Activated CD8-positive, alpha-beta T cell treated with anti-CD3 and anti-CD28 coated beads, Interleukin-2, amount 10 ng/mL, durations not matched to agents 7 days and 5 days (primary cell): Measurements from ENCODE around the gene B4GAT1. TPM values are rescaled to one million over a fixed set of nuclear protein-coding genes. Genes with fewer than 3 reads are reported as not detected.

Source experiments
- ATAC-seq: fragments of 150-1000 bp; cut with Tn5 transposase; one replicate; pipeline ENCODE4 v1.10.0; 2021; ENCODE audit warnings: moderate library complexity
- CTCF ChIA-PET: fragments of 350-600 bp; sonication (Branson Sonifier 250); formaldehyde crosslinking; loops from one replicate; lab custom pipeline; 2021; ENCODE audit warnings: antibody characterized with exemption; lab: Charles Lee
- POLR2A ChIA-PET: fragments of 350-600 bp; sonication (Branson Sonifier 250); formaldehyde crosslinking; loops from one replicate; lab custom pipeline; 2021; ENCODE audit warnings: antibody characterized with exemption; lab: Charles Lee
- DNase-seq: peaks from one replicate; pipeline ENCODE4 v3.0.0-alpha.2; 2020
- H3K27ac Mint-ChIP-seq: one replicate; pipeline ENCODE4 v1.8.0; 2021; ENCODE audit warnings: mild to moderate bottlenecking, mixed read lengths
- H3K27me3 Mint-ChIP-seq: one replicate; pipeline ENCODE4 v1.8.0; 2021; ENCODE audit warnings: low read depth, mixed read lengths
- H3K36me3 Mint-ChIP-seq: one replicate; pipeline ENCODE4 v1.8.0; 2021; ENCODE audit warnings: low read depth, mixed read lengths
- H3K4me1 Mint-ChIP-seq: one replicate; pipeline ENCODE4 v1.8.0; 2021; ENCODE audit warnings: low read depth, mixed read lengths
- H3K4me3 Mint-ChIP-seq: one replicate; pipeline ENCODE4 v1.8.0; 2021; ENCODE audit warnings: mild to moderate bottlenecking, mixed read lengths
- H3K9me3 Mint-ChIP-seq: one replicate; pipeline ENCODE4 v1.8.0; 2022; ENCODE audit warnings: mixed read lengths; ENCODE audit not compliant: insufficient read depth
- total RNA-seq, 2 experiments: library from RNA; stranded (reverse); gene quantifications; one replicate each; pipeline ENCODE4 v1.2.3, GENCODE V29; 2021

Gene B4GAT1
- total RNA-seq, 2 experiments from 2014 or later, result 7.6 TPM

DNA sequence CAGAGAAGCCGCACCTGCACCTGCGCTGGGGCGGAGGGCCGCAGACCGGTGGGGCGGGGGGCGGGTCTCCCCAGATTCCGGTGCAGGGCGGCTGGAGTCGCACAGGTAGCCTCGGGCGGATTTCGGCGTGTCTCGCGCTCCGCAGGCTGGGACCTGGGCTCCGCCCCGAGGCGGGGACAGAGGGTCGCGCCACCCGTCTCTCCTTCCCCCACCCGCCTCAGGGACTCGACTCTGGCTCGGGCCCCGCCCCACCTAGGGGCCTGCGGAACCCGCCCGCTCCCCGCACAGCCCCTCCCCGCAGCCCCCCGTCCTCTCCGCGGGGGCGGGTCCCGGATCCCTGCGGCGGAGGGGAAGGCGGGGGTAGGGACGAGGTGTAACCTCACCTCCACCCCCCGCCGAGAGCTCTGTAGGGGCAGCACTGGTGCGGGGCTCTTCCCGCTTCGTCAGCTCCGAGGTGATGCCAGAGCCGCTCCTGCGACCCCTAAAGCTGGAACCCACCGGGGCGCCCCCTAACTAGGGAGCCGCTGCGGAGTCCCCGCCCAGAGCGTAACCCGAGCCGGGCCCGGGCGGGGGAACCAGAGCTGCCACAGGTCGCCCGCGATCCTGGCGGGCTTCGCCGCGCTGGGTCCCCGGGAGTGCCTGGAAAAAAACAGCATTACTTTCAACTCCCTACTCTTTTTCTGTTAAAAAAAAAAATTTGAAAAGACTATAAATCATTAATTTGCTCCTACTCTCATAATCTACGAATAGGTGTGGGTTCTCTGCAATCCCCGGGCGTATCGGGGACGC, 24.4 kb upstream of the B4GAT1 start, which contains the start of gene SLC29A2:
Gene SLC29A2, minus strand, starts transcription at position 134 of the 789 bp plus-strand sequence. CDS start 169 bp downstream, outside the sequence.
- ChIA-PET POLR2A (interaction anchor here (0.6 to 2.4 kb wide), 14 partner anchors 12 to 294 kb away, joined by 3 to 10 read pairs (median 4); partner anchors contain the start of genes BRMS1, CCDC87, CCS and MRPL11), CTCF (interaction anchor here (1.0 to 4.7 kb wide), 8 partner anchors 9 to 60 kb away, joined by 3 to 37 read pairs (median 9); partner anchors contain the start of gene B4GAT1)
- peak within 1 kb of the TSS; percentile 86 for H3K4me3 Mint-ChIP-seq
- peak; percentile 91 for DNase-seq
- peaks cover 3% of the 10 kb centered on the region for H3K27me3 Mint-ChIP-seq
- no peaks in the 10 kb centered on the region for H3K9me3 Mint-ChIP-seq
- peak within 1 kb of the TSS; percentile 92 for H3K27ac Mint-ChIP-seq
- H3K36me3 Mint-ChIP-seq, result peaks cover 3% of the 10 kb centered on the region
- ATAC-seq, result peak; percentile 87
- peaks cover 27% of the 10 kb centered on the region for H3K4me1 Mint-ChIP-seq

DNA sequence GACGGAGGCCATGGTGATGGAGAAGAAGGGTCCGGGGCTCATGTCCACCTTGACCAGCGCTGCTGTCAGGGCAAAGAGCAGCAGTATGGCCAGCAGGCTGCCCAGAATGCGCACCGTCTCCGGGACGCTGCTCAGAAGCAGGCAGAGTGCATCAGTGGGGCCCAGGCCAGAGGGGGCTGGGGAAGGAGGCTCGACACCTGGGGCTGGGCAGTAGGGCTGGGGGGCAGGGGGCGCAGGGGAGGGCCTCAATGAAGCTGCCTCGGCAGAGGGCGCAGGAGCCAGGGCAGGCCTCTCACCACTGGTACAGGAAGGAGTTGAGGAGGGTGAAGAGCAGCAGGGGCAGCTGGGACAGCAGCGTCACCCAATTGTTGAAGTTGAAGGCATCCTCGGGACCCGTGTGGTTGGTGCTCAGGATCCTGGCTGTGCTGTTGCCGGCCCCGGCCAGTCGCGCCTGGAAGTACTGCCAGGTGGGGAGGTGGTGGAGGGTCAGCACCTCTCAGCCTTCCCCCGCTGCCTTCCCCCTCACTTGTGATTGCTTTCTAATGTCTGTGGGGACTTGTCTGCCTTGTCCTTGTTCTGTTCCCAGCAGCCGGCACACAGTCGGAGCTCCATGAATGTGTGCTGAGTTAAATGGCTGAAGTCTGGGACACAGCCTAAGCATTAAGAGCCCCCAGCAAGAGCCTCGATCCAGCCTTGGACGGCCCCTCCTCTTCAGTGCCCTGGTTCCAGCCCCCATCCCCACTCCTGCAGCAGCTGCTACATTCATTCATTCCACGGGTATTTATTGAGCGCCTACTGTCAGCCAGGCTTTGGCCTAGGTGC, 21.9 kb upstream of the B4GAT1 start:
- DNase-seq (no peak), ATAC-seq (no peak)
- ChIA-PET POLR2A (interaction anchor here (0.6 kb wide), 1 partner anchor 24 kb away, joined by 3 read pairs; the partner anchor contains the start of gene BRMS1), CTCF (interaction anchor here (3.5 to 4.7 kb wide), 2 partner anchors 20 to 58 kb away, joined by 28 to 37 read pairs; no protein-coding TSS in a partner anchor)
- Mint-ChIP-seq H3K27ac (peak overlapping the region; percentile 67), H3K4me1 (peaks cover 27% of the 10 kb centered on the region), H3K9me3 (no peaks in the 10 kb centered on the region), H3K4me3 (peak overlapping the region; percentile 51), H3K36me3 (peaks cover 3% of the 10 kb centered on the region), H3K27me3 (no peaks in the 10 kb centered on the region)

GRCh38 chr11:66368484-66368883, 21.1 kb upstream of the B4GAT1 start:
- POLR2A ChIA-PET, result interaction anchor here (0.6 kb wide), 1 partner anchor 12 kb away, joined by 3 read pairs; no protein-coding TSS in a partner anchor
- CTCF ChIA-PET, result interaction anchor here (4.7 kb wide), 1 partner anchor 57 kb away, joined by 37 read pairs; no protein-coding TSS in a partner anchor
- Mint-ChIP-seq H3K4me1 (peaks cover 25% of the 10 kb centered on the region), H3K27ac (no peak overlapping the region), H3K9me3 (no peaks in the 10 kb centered on the region), H3K4me3 (no peak overlapping the region), H3K27me3 (no peaks in the 10 kb centered on the region), H3K36me3 (peaks cover 3% of the 10 kb centered on the region)
- DNase-seq (no peak), ATAC-seq (no peak)

- H3K36me3 Mint-ChIP-seq, result peaks cover 3% of the 10 kb centered on the region
- no peaks in the 10 kb centered on the region for H3K27me3 Mint-ChIP-seq
- no peaks in the 10 kb centered on the region for H3K9me3 Mint-ChIP-seq
- ChIA-PET CTCF (interaction anchor here (2.0 kb wide), 1 partner anchor 21 kb away, joined by 7 read pairs; no protein-coding TSS in a partner anchor), POLR2A (interaction anchor here (0.6 kb wide), 1 partner anchor 11 kb away, joined by 3 read pairs; no protein-coding TSS in a partner anchor)
- no peak for DNase-seq
- H3K27ac Mint-ChIP-seq, result no peak overlapping the region
- no peak for ATAC-seq
- H3K4me3 Mint-ChIP-seq, result no peak overlapping the region
- H3K4me1 Mint-ChIP-seq, result peaks cover 19% of the 10 kb centered on the region
Observed at GRCh38 chr11:66367561-66368312, 20.3 kb upstream of the B4GAT1 start.

- Mint-ChIP-seq H3K9me3 (no peaks in the 10 kb centered on the region), H3K27ac (no peak overlapping the region), H3K4me3 (no peak overlapping the region), H3K36me3 (peaks cover 3% of the 10 kb centered on the region), H3K27me3 (no peaks in the 10 kb centered on the region), H3K4me1 (peaks cover 13% of the 10 kb centered on the region)
- ATAC-seq (no peak), DNase-seq (no peak)
- ChIA-PET POLR2A (no interaction called here), CTCF (interaction anchor here (1.1 to 2.6 kb wide), 3 partner anchors 18 to 22 kb away, joined by 3 to 9 read pairs (median 7); no protein-coding TSS in a partner anchor)
Observed at GRCh38 chr11:66366844-66367477, 19.5 kb upstream of the B4GAT1 start.

DNA sequence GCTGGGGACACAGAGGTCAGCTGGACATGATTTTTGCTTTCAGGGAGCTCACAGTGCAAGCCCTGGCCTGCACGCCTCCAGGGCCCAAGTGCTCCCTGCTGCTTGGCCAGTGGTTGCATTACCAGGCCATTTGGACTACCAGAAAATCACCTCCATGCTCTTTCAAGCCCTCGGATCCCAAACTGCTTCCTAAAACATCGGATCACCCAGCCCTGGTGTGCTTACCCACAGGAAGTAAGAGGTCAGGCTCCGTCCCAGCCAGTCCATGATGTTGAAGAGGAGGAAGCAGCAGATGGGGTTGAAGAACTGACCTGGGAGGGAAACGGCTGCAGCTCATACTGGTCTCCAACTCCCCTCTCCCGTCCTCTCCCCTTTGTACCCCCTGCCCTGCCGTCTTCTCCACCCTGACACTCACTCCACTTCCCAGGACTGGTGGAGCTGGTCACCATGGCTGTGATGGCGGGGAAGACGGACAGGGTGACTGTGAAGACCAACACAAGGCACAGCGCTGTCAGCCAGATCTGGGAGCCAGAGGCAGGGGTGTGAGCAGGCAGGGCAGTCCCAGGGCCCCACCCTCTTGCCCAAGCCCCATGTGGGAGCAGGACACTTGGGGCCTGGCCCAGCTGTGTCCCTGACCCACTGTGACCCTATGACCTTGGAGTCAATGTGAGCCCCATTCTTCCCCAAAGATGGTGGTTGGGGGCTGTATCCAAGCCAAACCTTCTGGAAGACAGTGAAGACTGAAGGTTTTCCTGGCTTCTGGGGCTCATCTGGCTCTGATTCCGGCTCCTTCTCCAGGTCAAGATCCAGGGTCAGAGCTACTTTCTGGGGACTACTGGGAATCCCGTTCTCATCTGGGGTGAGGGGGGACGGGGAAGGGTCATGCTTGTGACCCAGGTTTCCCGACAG, 18.5 kb upstream of the B4GAT1 start:
- ChIA-PET CTCF (interaction anchor here (0.6 to 3.5 kb wide), 6 partner anchors 12 to 261 kb away, joined by 3 to 44 read pairs (median 5); partner anchors contain the start of genes B4GAT1 and BRMS1), POLR2A (interaction anchor here (0.8 to 0.9 kb wide), 2 partner anchors 9 to 23 kb away, joined by 3 read pairs; no protein-coding TSS in a partner anchor)
- Mint-ChIP-seq H3K4me3 (no peak overlapping the region), H3K36me3 (peaks cover 3% of the 10 kb centered on the region), H3K27ac (no peak overlapping the region), H3K4me1 (peaks cover 12% of the 10 kb centered on the region), H3K9me3 (no peaks in the 10 kb centered on the region), H3K27me3 (no peaks in the 10 kb centered on the region)
- ATAC-seq (no peak), DNase-seq (no peak)

- Mint-ChIP-seq H3K27me3 (no peaks in the 10 kb centered on the region), H3K4me1 (peaks cover 7% of the 10 kb centered on the region), H3K36me3 (peaks cover 3% of the 10 kb centered on the region), H3K9me3 (no peaks in the 10 kb centered on the region), H3K27ac (no peak overlapping the region), H3K4me3 (no peak overlapping the region)
- DNase-seq (no peak), ATAC-seq (no peak)
- ChIA-PET POLR2A (interaction anchor here (0.8 to 0.9 kb wide), 2 partner anchors 8 to 24 kb away, joined by 3 read pairs; no protein-coding TSS in a partner anchor), CTCF (interaction anchor here (1.1 to 3.8 kb wide), 6 partner anchors 11 to 53 kb away, joined by 3 to 44 read pairs (median 12); partner anchors contain the start of genes B4GAT1 and BRMS1)
Observed at GRCh38 chr11:66365166-66365565, 17.7 kb upstream of the B4GAT1 start.

- ATAC-seq, result peak; percentile 78
Observed at GRCh38 chr11:66363805-66364535, 16.5 kb upstream of the B4GAT1 start.

GRCh38 chr11:66363187-66363601, 15.8 kb upstream of the B4GAT1 start:
- no peaks in the 10 kb centered on the region for H3K4me1 Mint-ChIP-seq
- no peaks in the 10 kb centered on the region for H3K9me3 Mint-ChIP-seq
- H3K4me3 Mint-ChIP-seq, result no peak overlapping the region
- ChIA-PET POLR2A (interaction anchor here (0.5 kb wide), 1 partner anchor 401 kb away, joined by 3 read pairs; no protein-coding TSS in a partner anchor), CTCF (interaction anchor here (0.6 to 3.8 kb wide), 17 partner anchors 9 to 197 kb away, joined by 3 to 44 read pairs (median 7); partner anchors contain the start of genes B4GAT1, BRMS1, RIN1 and SLC29A2)
- no peaks in the 10 kb centered on the region for H3K27me3 Mint-ChIP-seq
- H3K36me3 Mint-ChIP-seq, result no peaks in the 10 kb centered on the region
- no peak for ATAC-seq
- no peak for DNase-seq
- H3K27ac Mint-ChIP-seq, result no peak overlapping the region

More at GRCh38 chr11:66363805-66364535, 16.5 kb upstream of the B4GAT1 start:
- Mint-ChIP-seq H3K4me1 (no peaks in the 10 kb centered on the region), H3K36me3 (no peaks in the 10 kb centered on the region), H3K27ac (no peak overlapping the region), H3K9me3 (no peaks in the 10 kb centered on the region), H3K4me3 (no peak overlapping the region), H3K27me3 (no peaks in the 10 kb centered on the region)
- CTCF ChIA-PET, result interaction anchor here (0.6 to 3.8 kb wide), 19 partner anchors 8 to 197 kb away, joined by 3 to 44 read pairs (median 6); partner anchors contain the start of genes B4GAT1, BRMS1, RIN1 and SLC29A2
- POLR2A ChIA-PET, result interaction anchor here (0.5 kb wide), 1 partner anchor 402 kb away, joined by 3 read pairs; no protein-coding TSS in a partner anchor
- DNase-seq, result peak; percentile 80
